Stomach (tissue), 9 donors: Measurements from ENCODE around the gene BNC2. TPM values are rescaled to one million over a fixed set of nuclear protein-coding genes. Genes with fewer than 3 reads are reported as not detected.
"Not testable (repeated sequence)": the region's sequence is repeated elsewhere in the genome, so short reads cannot be mapped to it uniquely, and the experiment has no call there.

Source experiments
- DNase-seq, 2 donors: peaks; one replicate each; pipeline versions ENCODE4 v3.0.0 to v3.0.0-alpha.2; 2013 to 2019
- H3K27ac ChIP-seq, 5 donors: fragments of 200-600 bp in 4 of 5; sonication (generic) in 4 of 5; one replicate each; pipeline ENCODE4 v1.5.1; 2013 to 2019; ENCODE audit warnings: mild to moderate bottlenecking in 1 of 5, moderate library complexity in 1 of 5
- H3K27me3 ChIP-seq, 3 donors: fragments of 200-600 bp; sonication (generic); one replicate each; pipeline ENCODE4 v1.5.1; 2017 to 2019; ENCODE audit warnings: mixed run types in 1 of 3
- H3K36me3 ChIP-seq, 4 donors: fragments of 200-600 bp; sonication (generic); 1 replicate in 3 of 4; 2 replicates in 1 of 4; pipeline ENCODE4 v1.5.1; 2016 to 2019
- H3K4me1 ChIP-seq, 4 donors: fragments of 200-600 bp; sonication (generic); one replicate each; pipeline ENCODE4 v1.5.1; 2016 to 2019
- H3K4me3 ChIP-seq, 4 donors: fragments of 200-600 bp; sonication (generic) in 3 of 4; one replicate each; pipeline ENCODE4 v1.5.1; 2016 to 2019; ENCODE audit warnings: mild to moderate bottlenecking in 1 of 4
- H3K9me3 ChIP-seq, 4 donors: fragments of 200-600 bp; sonication (generic); one replicate each; pipeline ENCODE4 v1.5.1; 2016 to 2019
- CTCF ChIP-seq, 7 experiments: fragments of 450-650 bp in 4 of 7; fragments of 200-600 bp in 3 of 7; sonication (generic) in 3 of 7; IDR thresholded peaks; one replicate each; pipeline ENCODE4 v1.5.1; 2016 to 2019; ENCODE audit warnings: antibody characterized with exemption in 7 of 7, control low read depth in 2 of 7, mild to moderate bottlenecking in 1 of 7
- EP300 ChIP-seq: sonication (generic); formaldehyde crosslinking; IDR thresholded peaks from one replicate; pipeline ENCODE4 v1.6.1; 2017; ENCODE audit warnings: antibody characterized with exemption
- POLR2A ChIP-seq, 4 donors: fragments of 450-650 bp; IDR thresholded peaks; one replicate each; pipeline ENCODE4 v1.6.1; 2016; ENCODE audit warnings: antibody characterized with exemption in 4 of 4, control low read depth in 2 of 4, mild to moderate bottlenecking in 1 of 4, moderate library complexity in 1 of 4
- POLR2AphosphoS5 ChIP-seq, 3 donors: sonication (generic); formaldehyde crosslinking; IDR thresholded peaks; one replicate each; pipeline ENCODE4 v1.6.1; 2016; ENCODE audit warnings: antibody characterized with exemption in 3 of 3
- WGBS, 5 donors: extraction: QIAGEN DNeasy Blood & Tissue Kit in 3 of 5; methylation state at CpG; one replicate each; pipeline versions ENCODE4 v1.1.5 to v1.1.7; 2013 to 2018; 5-methylcytosine and 5-hydroxymethylcytosine counted together
- intact Hi-C: fragments of 100-400 bp; cut with DNase I; formaldehyde crosslinking; loops from one replicate; pipeline ENCODE4 v1.15.1; 2023; ENCODE audit warnings: low total_unique reads
- polyA plus RNA-seq, 3 donors: library from polyadenylated mRNA; stranded (reverse); fragments of 200-250 nt; gene quantifications; one replicate each; pipeline ENCODE4 v1.2.3, GENCODE V29; 2013
- total RNA-seq, 5 donors: library from RNA; depleted of rRNA; stranded (reverse); fragments of >200 nt; gene quantifications; one replicate each; pipeline versions ENCODE4 v1.1.0 to v1.2.3, GENCODE V29; 2014 to 2016
- donor health status: healthy with polysubstance abuse.
- donor health status: Bipolar disorder and iron deficiency.
- donor health status: healthy.

BNC2 gene
- total and polyA plus RNA-seq, 8 donors, result 1.1 to 60.7 (median 7.6) TPM

GRCh38 chr9:16543225-16543624, 327.2 kb downstream of the BNC2 start:
- WGBS, 5 donors, result 86 to 98% (median 93%) methylated on average over 3 of the region's 3 CpGs

GRCh38 chr9:16542290-16542689, 328.2 kb downstream of the BNC2 start:
- intact Hi-C loops, result no loop called here
- TF ChIP-seq POLR2AphosphoS5 (IDR thresholded peaks at IDR 0.05), result no peak
- no peak for TF ChIP-seq POLR2A (IDR thresholded peaks at IDR 0.05)
- TF ChIP-seq EP300, result no peak
- no peak for TF ChIP-seq CTCF (IDR thresholded peaks at IDR 0.05)
- Histone ChIP-seq H3K27ac (no peak overlapping the region), H3K4me1 (peaks cover 0 to 17% (median 3%) of the 10 kb centered on the region in 4 donors), H3K9me3 (no peaks in the 10 kb centered on the region), H3K27me3 (no peaks in the 10 kb centered on the region), H3K36me3 (no peaks in the 10 kb centered on the region), H3K4me3 (no peak overlapping the region)
- no peak for DNase-seq
- WGBS, 5 donors, result 51 to 81% (median 70%) methylated on average over 1 of the region's 1 CpG

More at GRCh38 chr9:16543225-16543624, 327.2 kb downstream of the BNC2 start:
- no peak for DNase-seq
- H3K27me3 ChIP-seq, result no peaks in the 10 kb centered on the region
- H3K4me3 ChIP-seq, result no peak overlapping the region
- peaks cover 0 to 17% (median 3%) of the 10 kb centered on the region in 4 donors for H3K4me1 ChIP-seq
- no peak for TF ChIP-seq POLR2AphosphoS5 (IDR thresholded peaks at IDR 0.05)
- no peak for TF ChIP-seq POLR2A (IDR thresholded peaks at IDR 0.05)
- TF ChIP-seq EP300, result no peak
- TF ChIP-seq CTCF (IDR thresholded peaks at IDR 0.05), result no peak
- intact Hi-C loops, result no loop called here
- no peaks in the 10 kb centered on the region for H3K9me3 ChIP-seq
- no peaks in the 10 kb centered on the region for H3K36me3 ChIP-seq
- H3K27ac ChIP-seq, result no peak overlapping the region

- DNase-seq, result no peak
- Histone ChIP-seq H3K4me1 (peaks cover 0 to 17% (median 3%) of the 10 kb centered on the region in 4 donors), H3K36me3 (no peaks in the 10 kb centered on the region), H3K27me3 (no peaks in the 10 kb centered on the region), H3K4me3 (no peak overlapping the region), H3K27ac (no peak overlapping the region), H3K9me3 (no peaks in the 10 kb centered on the region)
- TF ChIP-seq POLR2AphosphoS5 (IDR thresholded peaks at IDR 0.05), result no peak
- TF ChIP-seq CTCF (IDR thresholded peaks at IDR 0.05), result no peak
- no peak for TF ChIP-seq EP300
- no peak for TF ChIP-seq POLR2A (IDR thresholded peaks at IDR 0.05)
- intact Hi-C loops, result no loop called here
- 65 to 71% (median 68%) methylated on average over 7 of the region's 7 CpGs for WGBS, 5 donors
Measured at GRCh38 chr9:16540743-16541613, 329.5 kb downstream of the BNC2 start.

- H3K36me3 ChIP-seq, H3K27ac ChIP-seq, H3K4me3 ChIP-seq, H3K9me3 ChIP-seq, intact Hi-C loops, DNase-seq, H3K27me3 ChIP-seq: not testable (repeated sequence)
- WGBS, 5 donors, result 80 to 100% (median 93%) methylated on average over 1 of the region's 1 CpG; no CpG with 5 or more reads in 1 of the 5 donors
- H3K4me1 ChIP-seq, result peaks cover 0 to 17% (median 0%) of the 10 kb centered on the region in 4 donors
Measured at GRCh38 chr9:16539626-16540025, 330.8 kb downstream of the BNC2 start.

GRCh38 chr9:16535555-16535954, 334.9 kb downstream of the BNC2 start:
- Histone ChIP-seq H3K9me3 (no peaks in the 10 kb centered on the region), H3K4me1 (peaks cover 0 to 12% (median 5%) of the 10 kb centered on the region in 4 donors), H3K27me3 (no peaks in the 10 kb centered on the region), H3K27ac (no peak overlapping the region), H3K4me3 (no peak overlapping the region), H3K36me3 (no peaks in the 10 kb centered on the region)
- intact Hi-C loops, result no loop called here
- WGBS, 5 donors, result 48 to 71% (median 52%) methylated on average over 1 of the region's 1 CpG
- TF ChIP-seq POLR2A (IDR thresholded peaks at IDR 0.05) (no peak), EP300 (no peak), CTCF (IDR thresholded peaks at IDR 0.05) (no peak), POLR2AphosphoS5 (IDR thresholded peaks at IDR 0.05) (no peak)
- no peak for DNase-seq
